Testis (tissue), 2 donors: ENCODE results near the gene PSIP1.

Experiments used
- CTCF ChIP-seq, 3 experiments: fragments of 450-650 bp in 2 of 3; fragments of 200-600 bp in 1 of 3; sonication (generic) in 1 of 3; IDR thresholded peaks; one replicate each; pipeline ENCODE4 v1.5.1; 2016 to 2019; ENCODE audit warnings: antibody characterized with exemption in 3 of 3, mild to moderate bottlenecking in 2 of 3, moderate library complexity in 1 of 3
- POLR2A ChIP-seq: fragments of 450-650 bp; IDR thresholded peaks from one replicate; pipeline ENCODE4 v1.6.1; 2017; ENCODE audit warnings: antibody characterized with exemption, mild to moderate bottlenecking, moderate library complexity

GRCh38 chr9:15524845-15525455, 14.2 kb upstream of the PSIP1 start:
- TF ChIP-seq CTCF (IDR thresholded peaks at IDR 0.05) (no peak), POLR2A (no peak)
